Breast epithelium (tissue), 4 donors: ENCODE data around the gene SCN2A. TPM values are rescaled to one million over a fixed set of nuclear protein-coding genes. Genes with fewer than 3 reads are reported as not detected.

Experiments used
- DNase-seq, 2 donors: peaks; one replicate each; pipeline ENCODE4 v3.0.0-alpha.2; 2019; ENCODE audit warnings: low spot score in 2 of 2
- H3K27ac ChIP-seq, 2 donors: fragments of 200-600 bp; sonication (generic) in 1 of 2; one replicate each; pipeline ENCODE4 v1.5.1; 2016 to 2019; ENCODE audit warnings: mild to moderate bottlenecking in 1 of 2
- H3K27me3 ChIP-seq, 2 donors: fragments of 200-600 bp; sonication (generic) in 1 of 2; one replicate each; pipeline versions ENCODE4 v1.5.1 to v1.6.0; 2017 to 2019; ENCODE audit warnings: control low read depth in 1 of 2, mild to moderate bottlenecking in 1 of 2
- H3K36me3 ChIP-seq: fragments of 200-600 bp; one replicate; pipeline ENCODE4 v1.5.1; 2019
- H3K4me1 ChIP-seq, 2 donors: fragments of 200-600 bp; sonication (generic); one replicate each; pipeline ENCODE4 v1.5.1; 2016 to 2019; ENCODE audit warnings: control low read depth in 1 of 2
- H3K4me3 ChIP-seq, 3 donors: fragments of 200-600 bp; sonication (generic); 1 replicate in 2 of 3; 2 replicates in 1 of 3; pipeline ENCODE4 v1.5.1; 2016 to 2019; ENCODE audit warnings: mild to moderate bottlenecking in 3 of 3, moderate library complexity in 2 of 3
- H3K9me3 ChIP-seq, 2 donors: fragments of 200-600 bp; sonication (generic) in 1 of 2; one replicate each; pipeline ENCODE4 v1.5.1; 2016 to 2019; ENCODE audit warnings: control low read depth in 1 of 2
- CTCF ChIP-seq, 3 donors: fragments of 450-650 bp; IDR thresholded peaks; one replicate each; pipeline ENCODE4 v1.5.1; 2016 to 2017; ENCODE audit warnings: antibody characterized with exemption in 3 of 3, mild to moderate bottlenecking in 3 of 3, moderate library complexity in 3 of 3
- POLR2A ChIP-seq: fragments of 450-650 bp; IDR thresholded peaks from one replicate; pipeline ENCODE4 v1.6.1; 2016; ENCODE audit warnings: antibody characterized with exemption, mild to moderate bottlenecking, moderate library complexity
- POLR2AphosphoS5 ChIP-seq, 3 donors: sonication (generic); formaldehyde crosslinking; IDR thresholded peaks; one replicate each; pipeline ENCODE4 v1.6.1; 2017; ENCODE audit warnings: antibody characterized with exemption in 3 of 3
- intact Hi-C: fragments of 100-400 bp; cut with DNase I; formaldehyde crosslinking; loops from one replicate; pipeline ENCODE4 v1.15.1; 2023; ENCODE audit warnings: low total_unique reads
- total RNA-seq, 3 donors: library from RNA; depleted of rRNA; stranded (reverse); fragments of >200 nt; gene quantifications; one replicate each; pipeline ENCODE4 v1.1.0, GENCODE V29; 2016

The SCN2A gene
- total RNA-seq, 3 donors from 2014 or later = 0.16 to 2.2 (median 2.0) TPM

GRCh38 chr2:165348441-165348840 lies 109.2 kb downstream of the SCN2A start:
- DNase-seq = no peak
- Histone ChIP-seq H3K4me3 (no peak overlapping the region), H3K27me3 (no peaks in the 10 kb centered on the region), H3K36me3 (no peaks in the 10 kb centered on the region), H3K4me1 (no peaks in the 10 kb centered on the region), H3K27ac (no peak overlapping the region), H3K9me3 (no peaks in the 10 kb centered on the region)
- TF ChIP-seq POLR2AphosphoS5 (IDR thresholded peaks at IDR 0.05) = no peak
- no peak for TF ChIP-seq POLR2A
- no peak for TF ChIP-seq CTCF (IDR thresholded peaks at IDR 0.05)
- intact Hi-C loops = no loop called here

GRCh38 chr2:165349181-165349580 lies 110.0 kb downstream of the SCN2A start:
- Histone ChIP-seq H3K4me3 (no peak overlapping the region), H3K27ac (no peak overlapping the region), H3K4me1 (no peaks in the 10 kb centered on the region), H3K27me3 (no peaks in the 10 kb centered on the region), H3K9me3 (no peaks in the 10 kb centered on the region), H3K36me3 (no peaks in the 10 kb centered on the region)
- TF ChIP-seq CTCF (IDR thresholded peaks at IDR 0.05) = no peak
- no peak for TF ChIP-seq POLR2AphosphoS5 (IDR thresholded peaks at IDR 0.05)
- TF ChIP-seq POLR2A = no peak
- DNase-seq = no peak
- intact Hi-C loops = no loop called here

GRCh38 chr2:165357758-165358157 lies 118.5 kb downstream of the SCN2A start:
- H3K9me3 ChIP-seq = no peaks in the 10 kb centered on the region
- intact Hi-C loops = no loop called here
- no peak for DNase-seq

GRCh38 chr2:165361514-165361913 lies 122.3 kb downstream of the SCN2A start:
- Histone ChIP-seq H3K4me3 (no peak overlapping the region), H3K36me3 (no peaks in the 10 kb centered on the region), H3K4me1 (no peaks in the 10 kb centered on the region), H3K9me3 (no peaks in the 10 kb centered on the region), H3K27ac (no peak overlapping the region), H3K27me3 (no peaks in the 10 kb centered on the region)
- TF ChIP-seq POLR2AphosphoS5 (IDR thresholded peaks at IDR 0.05) (no peak), CTCF (IDR thresholded peaks at IDR 0.05) (no peak), POLR2A (no peak)
- intact Hi-C loops = no loop called here
- DNase-seq = no peak

More at GRCh38 chr2:165357758-165358157, 118.5 kb downstream of the SCN2A start:
- H3K27ac ChIP-seq = no peak overlapping the region
- H3K4me1 ChIP-seq = no peaks in the 10 kb centered on the region
- no peaks in the 10 kb centered on the region for H3K36me3 ChIP-seq
- no peaks in the 10 kb centered on the region for H3K27me3 ChIP-seq
- H3K4me3 ChIP-seq = no peak overlapping the region
- no peak for TF ChIP-seq POLR2AphosphoS5 (IDR thresholded peaks at IDR 0.05)
- TF ChIP-seq POLR2A = no peak
- TF ChIP-seq CTCF (IDR thresholded peaks at IDR 0.05) = no peak

- peak; percentile 51 to 77 for DNase-seq
- no peaks in the 10 kb centered on the region for H3K27me3 ChIP-seq
- H3K36me3 ChIP-seq = no peaks in the 10 kb centered on the region
- no peaks in the 10 kb centered on the region for H3K4me1 ChIP-seq
- H3K4me3 ChIP-seq = no peak overlapping the region
- peak overlapping the region; percentile 54 to 75 for H3K27ac ChIP-seq
- TF ChIP-seq POLR2A (no peak), CTCF (IDR thresholded peaks at IDR 0.05) (no peak), POLR2AphosphoS5 (IDR thresholded peaks at IDR 0.05) (no peak)
- no peaks in the 10 kb centered on the region for H3K9me3 ChIP-seq
- intact Hi-C loops = no loop called here
Measured at GRCh38 chr2:165369131-165369897, 130.1 kb downstream of the SCN2A start.
